ENCODE data around the gene PLCB2.
A peak's percentile ranks its signal among the peaks of the same experiment; 100 is the strongest.

The PLCB2 gene

DNA sequence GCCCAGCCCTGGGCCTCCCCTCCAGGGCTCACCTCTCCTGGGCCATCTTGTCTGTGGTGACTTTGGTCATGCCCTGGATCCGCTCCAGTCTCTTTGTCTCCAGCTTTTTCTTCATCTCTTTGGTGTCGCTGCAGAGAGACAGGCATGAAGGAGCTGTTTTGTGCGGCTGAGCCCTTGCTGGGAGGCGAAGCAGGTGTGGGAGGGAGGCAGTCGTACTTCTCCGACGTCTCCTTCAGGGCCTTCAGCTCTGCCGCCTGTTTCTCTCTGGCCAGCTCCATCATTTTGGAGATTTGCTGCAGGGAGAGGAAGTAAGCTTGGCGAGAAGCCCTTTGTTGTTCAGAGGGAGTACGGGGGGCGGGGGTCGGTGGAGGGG lies 17.2 kb downstream of the PLCB2 start:
- H3K27ac ChIP-seq, result no peak overlapping the region
- TF ChIP-seq ZFX (IDR thresholded peaks at IDR 0.05; ENCODE audit: borderline replicate concordance), result no peak
- TF ChIP-seq, protein P1, sequence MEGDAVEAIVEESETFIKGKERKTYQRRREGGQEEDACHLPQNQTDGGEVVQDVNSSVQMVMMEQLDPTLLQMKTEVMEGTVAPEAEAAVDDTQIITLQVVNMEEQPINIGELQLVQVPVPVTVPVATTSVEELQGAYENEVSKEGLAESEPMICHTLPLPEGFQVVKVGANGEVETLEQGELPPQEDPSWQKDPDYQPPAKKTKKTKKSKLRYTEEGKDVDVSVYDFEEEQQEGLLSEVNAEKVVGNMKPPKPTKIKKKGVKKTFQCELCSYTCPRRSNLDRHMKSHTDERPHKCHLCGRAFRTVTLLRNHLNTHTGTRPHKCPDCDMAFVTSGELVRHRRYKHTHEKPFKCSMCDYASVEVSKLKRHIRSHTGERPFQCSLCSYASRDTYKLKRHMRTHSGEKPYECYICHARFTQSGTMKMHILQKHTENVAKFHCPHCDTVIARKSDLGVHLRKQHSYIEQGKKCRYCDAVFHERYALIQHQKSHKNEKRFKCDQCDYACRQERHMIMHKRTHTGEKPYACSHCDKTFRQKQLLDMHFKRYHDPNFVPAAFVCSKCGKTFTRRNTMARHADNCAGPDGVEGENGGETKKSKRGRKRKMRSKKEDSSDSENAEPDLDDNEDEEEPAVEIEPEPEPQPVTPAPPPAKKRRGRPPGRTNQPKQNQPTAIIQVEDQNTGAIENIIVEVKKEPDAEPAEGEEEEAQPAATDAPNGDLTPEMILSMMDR (IDR thresholded peaks at IDR 0.05), result no peak

DNA sequence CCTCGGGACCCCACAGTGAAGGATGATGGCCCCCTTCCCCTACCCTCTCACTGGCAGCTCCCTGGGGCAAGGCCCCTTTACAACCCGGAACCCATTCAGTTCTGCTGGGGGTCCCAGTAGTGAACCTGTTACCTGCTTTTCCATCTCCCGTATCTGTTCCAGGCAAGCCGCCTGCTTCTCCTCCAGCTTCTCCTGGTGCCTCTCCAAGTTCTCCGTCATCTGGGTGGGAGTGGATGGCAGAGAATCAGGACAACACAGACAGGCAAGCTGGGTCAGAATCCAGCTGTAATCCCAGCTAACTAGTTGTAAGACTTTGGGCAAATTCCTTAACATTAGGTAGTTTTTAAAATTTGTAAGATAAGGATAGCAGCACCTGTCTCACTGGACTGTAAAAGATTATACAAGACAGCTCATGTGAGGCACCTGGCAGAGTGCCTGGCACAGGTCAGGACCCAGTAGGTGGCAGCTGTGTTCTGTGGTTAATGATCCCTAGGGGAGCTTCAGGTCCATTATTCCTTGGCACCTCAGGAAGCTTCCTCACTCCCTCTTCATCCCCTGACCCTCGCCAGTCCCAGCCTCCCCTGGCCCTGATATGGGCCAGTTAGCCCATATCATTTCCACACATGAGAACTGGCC lies 18.5 kb downstream of the PLCB2 start:
- H3K27ac ChIP-seq, result no peak overlapping the region
- no peak for TF ChIP-seq ZFX (IDR thresholded peaks at IDR 0.05; ENCODE audit: borderline replicate concordance)
- TF ChIP-seq, protein P1 (IDR thresholded peaks at IDR 0.05), result peak; percentile 31

DNA sequence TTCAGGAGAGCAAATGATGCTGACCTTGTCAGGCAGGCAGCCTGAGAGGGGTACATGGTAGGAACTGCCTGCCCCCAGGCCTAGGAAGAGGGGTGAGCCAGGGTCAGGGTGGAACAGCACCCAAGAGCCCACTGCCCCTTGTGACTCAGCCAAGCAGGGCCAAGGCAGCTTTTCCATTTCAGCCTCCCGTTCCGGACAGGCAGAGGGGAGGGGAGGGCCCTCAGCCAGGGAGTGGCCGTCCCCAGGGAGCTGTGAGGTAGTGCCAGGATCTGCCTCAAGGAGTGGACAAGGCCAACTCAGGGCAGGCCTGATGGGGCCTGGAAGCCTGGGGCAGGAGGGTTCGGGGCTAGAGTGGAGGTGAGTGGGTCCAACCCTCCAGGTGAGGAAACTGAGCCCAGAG lies 19.8 kb downstream of the PLCB2 start:
- no peak for TF ChIP-seq ZFX (IDR thresholded peaks at IDR 0.05; ENCODE audit: borderline replicate concordance)
- TF ChIP-seq, protein P1 (IDR thresholded peaks at IDR 0.05), result no peak
- H3K27ac ChIP-seq, result no peak overlapping the region

DNA sequence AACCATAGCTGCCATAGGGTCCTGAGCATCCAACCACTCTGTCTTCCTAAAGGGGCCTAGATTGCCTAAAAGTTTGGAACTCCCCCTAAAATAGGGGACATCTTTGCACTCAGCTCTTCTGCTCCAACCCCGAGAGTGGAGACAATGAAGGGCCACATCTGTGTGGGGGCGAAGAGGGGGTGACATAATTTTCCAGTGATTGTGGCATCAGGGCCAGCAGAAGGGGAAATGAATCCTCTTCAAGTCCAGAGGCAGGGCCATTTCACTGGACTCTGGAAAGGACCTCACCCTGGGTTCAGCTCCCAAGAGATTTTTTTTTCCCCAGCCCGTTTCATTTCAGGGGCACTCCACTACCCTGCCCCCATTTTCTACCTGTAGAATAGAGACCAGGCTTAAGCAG lies 20.2 kb downstream of the PLCB2 start:
- TF ChIP-seq, protein P1 (IDR thresholded peaks at IDR 0.05), result no peak
- no peak overlapping the region for H3K27ac ChIP-seq

DNA sequence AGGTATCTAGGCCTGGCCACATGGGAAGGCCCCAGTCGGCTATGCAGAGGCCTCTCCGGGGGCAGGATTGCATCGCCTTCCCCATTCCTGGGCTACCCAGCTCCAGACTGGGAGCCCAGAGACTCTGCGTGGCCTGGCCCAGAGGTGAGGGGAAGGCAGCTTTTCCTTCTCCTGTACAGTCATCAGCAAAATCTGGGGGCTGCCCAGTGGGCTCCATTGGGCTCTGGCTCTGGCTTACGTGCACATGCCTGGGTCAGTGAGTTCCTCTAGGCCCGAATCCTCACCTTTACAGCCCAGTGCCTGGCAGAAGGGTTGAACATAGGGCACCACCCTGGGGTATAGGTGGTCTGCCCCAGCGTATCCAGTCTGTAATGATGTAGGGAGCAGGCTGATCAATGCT lies 20.9 kb downstream of the PLCB2 start:
- TF ChIP-seq, protein P1 (IDR thresholded peaks at IDR 0.05), result no peak
- TF ChIP-seq ZFX (IDR thresholded peaks at IDR 0.05; ENCODE audit: borderline replicate concordance), result no peak
- H3K27ac ChIP-seq, result no peak overlapping the region

DNA sequence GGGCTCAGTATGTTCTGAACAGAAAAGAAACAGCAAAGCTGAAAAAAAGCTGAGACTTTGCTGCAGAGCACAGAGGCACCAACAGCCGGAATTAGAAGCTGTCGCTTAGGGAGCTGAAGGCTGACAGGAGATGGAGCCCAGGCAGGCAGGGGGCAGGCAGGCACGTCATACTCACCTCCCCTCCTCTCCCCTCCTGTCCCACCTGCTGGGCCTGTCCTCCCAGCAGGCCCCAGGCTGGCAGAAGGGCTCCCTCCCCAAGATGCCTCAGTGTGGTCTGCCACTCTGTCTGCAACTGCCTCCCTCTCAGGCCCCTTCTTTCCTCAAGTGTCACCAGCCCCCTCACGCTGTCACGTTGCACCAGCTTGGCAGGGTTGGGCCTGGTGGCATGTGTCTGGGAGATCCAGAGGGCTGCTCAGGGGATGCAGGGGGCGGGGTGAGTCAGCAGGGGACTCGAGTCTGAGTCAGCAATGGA lies 21.6 kb downstream of the PLCB2 start:
- TF ChIP-seq ZFX (IDR thresholded peaks at IDR 0.05; ENCODE audit: borderline replicate concordance), result no peak
- TF ChIP-seq, protein P1 (IDR thresholded peaks at IDR 0.05), result no peak
- no peak overlapping the region for H3K27ac ChIP-seq

DNA sequence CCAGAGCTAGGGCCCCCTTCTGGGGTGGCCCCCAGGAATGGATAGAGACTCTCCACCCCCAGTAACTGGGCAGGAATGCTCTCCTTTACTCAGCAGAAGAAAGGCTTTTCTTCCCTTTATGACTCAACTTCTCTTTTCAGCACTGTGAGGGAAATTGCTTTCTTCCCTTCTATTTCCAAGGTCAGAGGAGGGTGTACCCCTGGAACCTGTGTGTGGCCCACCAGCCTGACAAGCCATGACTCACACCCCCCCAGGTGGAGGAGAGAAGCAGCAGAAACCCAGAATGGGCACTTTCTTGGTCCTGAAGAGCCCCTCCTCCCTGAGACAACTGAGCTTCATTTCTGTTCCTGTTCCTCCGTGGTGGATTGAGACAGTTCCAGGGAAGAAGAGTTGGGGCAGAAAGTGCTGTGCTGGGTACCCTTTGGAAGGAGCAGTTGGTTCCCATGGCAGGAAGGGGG lies 22.2 kb downstream of the PLCB2 start:
- H3K27ac ChIP-seq, result no peak overlapping the region

More for the DNA sequence above, 22.2 kb downstream of the PLCB2 start:
- TF ChIP-seq, protein P1 (IDR thresholded peaks at IDR 0.05), result no peak
- no peak for TF ChIP-seq ZFX (IDR thresholded peaks at IDR 0.05; ENCODE audit: borderline replicate concordance)
